ENCODE measurements around the gene AQP12A.
"Not testable (repeated sequence)": the region's sequence is repeated elsewhere in the genome, so short reads cannot be mapped to it uniquely, and the experiment has no call there.

Gene AQP12A

GRCh38 chr2:240687741-240688552 lies 3.7 kb upstream of the AQP12A start:
- no peak for DNase-seq (ENCODE audit: low spot score)

GRCh38 chr2:240688553-240688919 lies 3.1 kb upstream of the AQP12A start:
- no peak for DNase-seq (ENCODE audit: low spot score)

GRCh38 chr2:240689975-240690374 lies 1.7 kb upstream of the AQP12A start:
- no peak for DNase-seq (ENCODE audit: low spot score)

GRCh38 chr2:240690421-240691074 lies 1.1 kb upstream of the AQP12A start:
- not testable (repeated sequence) for DNase-seq (ENCODE audit: low spot score)

- not testable (repeated sequence) for DNase-seq (ENCODE audit: low spot score)
Measured at GRCh38 chr2:240691075-240691427, 615 bp upstream of the AQP12A start.

- not testable (repeated sequence) for DNase-seq (ENCODE audit: low spot score)
Measured at GRCh38 chr2:240692583-240693561, 1.2 kb downstream of the AQP12A start.

GRCh38 chr2:240694304-240694703 lies 2.6 kb downstream of the AQP12A start:
- not testable (repeated sequence) for DNase-seq (ENCODE audit: low spot score)

- not testable (repeated sequence) for DNase-seq (ENCODE audit: low spot score)
Measured at GRCh38 chr2:240695593-240695992, 3.9 kb downstream of the AQP12A start.

GRCh38 chr2:240696469-240696868 lies 4.8 kb downstream of the AQP12A start:
- not testable (repeated sequence) for DNase-seq (ENCODE audit: low spot score)

- not testable (repeated sequence) for DNase-seq (ENCODE audit: low spot score)
Measured at GRCh38 chr2:240698852-240699561, 7.3 kb downstream of the AQP12A start.

- DNase-seq (ENCODE audit: low spot score): not testable (repeated sequence)
Measured at GRCh38 chr2:240699835-240700234, 8.2 kb downstream of the AQP12A start.

GRCh38 chr2:240700616-240701015 lies 8.9 kb downstream of the AQP12A start:
- not testable (repeated sequence) for DNase-seq (ENCODE audit: low spot score)

- no peak for DNase-seq (ENCODE audit: low spot score)
Measured at GRCh38 chr2:240701091-240701735, 9.5 kb downstream of the AQP12A start.

- DNase-seq (ENCODE audit: low spot score): no peak
Measured at GRCh38 chr2:240701736-240702639, 10.3 kb downstream of the AQP12A start.

GRCh38 chr2:240702640-240703011 lies 11.0 kb downstream of the AQP12A start:
- no peak for DNase-seq (ENCODE audit: low spot score)

- no peak for DNase-seq (ENCODE audit: low spot score)
Measured at GRCh38 chr2:240703417-240704341, 12.0 kb downstream of the AQP12A start.

GRCh38 chr2:240704651-240705050 lies 13.0 kb downstream of the AQP12A start:
- DNase-seq (ENCODE audit: low spot score): no peak

- peak; percentile 49 for DNase-seq (ENCODE audit: low spot score)
Measured at GRCh38 chr2:240705204-240705791, 13.6 kb downstream of the AQP12A start.

Data from pons (tissue), 1 donor.